GM12875 (cell line): Measurements from ENCODE around the gene HOXC12.

Source experiments
- H3K4me3 ChIP-seq: one replicate; pipeline ENCODE4 v1.5.1; 2011; ENCODE audit warnings: low read depth, low read length, control low read depth
- TF ChIP-seq, protein P1 (sequence below): IDR thresholded peaks from 2 replicates; pipeline ENCODE4 v1.5.1; 2011; ENCODE audit warnings: low read depth, mild to moderate bottlenecking, control low read depth, inconsistent platforms, low read length, moderate library complexity, borderline replicate concordance; ENCODE audit not compliant: insufficient read depth

Gene HOXC12

DNA sequence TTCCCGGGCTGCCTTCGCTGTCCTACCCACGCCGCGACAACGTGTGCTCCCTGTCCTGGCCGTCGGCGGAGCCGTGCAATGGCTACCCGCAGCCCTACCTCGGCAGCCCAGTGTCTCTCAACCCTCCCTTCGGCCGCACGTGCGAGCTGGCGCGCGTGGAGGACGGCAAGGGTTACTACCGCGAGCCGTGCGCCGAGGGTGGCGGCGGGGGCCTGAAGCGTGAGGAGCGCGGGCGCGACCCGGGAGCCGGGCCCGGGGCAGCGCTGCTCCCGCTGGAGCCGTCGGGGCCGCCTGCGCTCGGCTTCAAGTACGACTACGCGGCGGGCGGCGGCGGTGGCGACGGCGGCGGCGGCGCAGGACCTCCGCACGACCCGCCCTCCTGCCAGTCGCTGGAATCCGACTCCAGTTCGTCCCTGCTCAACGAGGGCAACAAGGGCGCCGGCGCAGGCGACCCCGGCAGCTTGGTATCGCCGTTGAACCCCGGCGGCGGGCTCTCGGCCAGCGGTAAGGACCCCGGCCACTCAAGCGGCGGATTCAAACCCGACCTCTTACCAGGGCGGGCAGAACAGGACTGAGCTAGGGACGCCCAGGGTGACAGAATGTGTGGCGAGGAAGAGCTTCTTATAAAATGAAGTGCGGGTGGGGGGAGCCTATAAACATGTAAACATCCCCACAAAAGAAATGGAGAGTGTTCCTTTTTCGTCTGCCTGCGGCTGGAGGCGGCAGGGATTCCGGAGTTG lies 503 bp downstream of the HOXC12 start:
- TF ChIP-seq, protein P1, sequence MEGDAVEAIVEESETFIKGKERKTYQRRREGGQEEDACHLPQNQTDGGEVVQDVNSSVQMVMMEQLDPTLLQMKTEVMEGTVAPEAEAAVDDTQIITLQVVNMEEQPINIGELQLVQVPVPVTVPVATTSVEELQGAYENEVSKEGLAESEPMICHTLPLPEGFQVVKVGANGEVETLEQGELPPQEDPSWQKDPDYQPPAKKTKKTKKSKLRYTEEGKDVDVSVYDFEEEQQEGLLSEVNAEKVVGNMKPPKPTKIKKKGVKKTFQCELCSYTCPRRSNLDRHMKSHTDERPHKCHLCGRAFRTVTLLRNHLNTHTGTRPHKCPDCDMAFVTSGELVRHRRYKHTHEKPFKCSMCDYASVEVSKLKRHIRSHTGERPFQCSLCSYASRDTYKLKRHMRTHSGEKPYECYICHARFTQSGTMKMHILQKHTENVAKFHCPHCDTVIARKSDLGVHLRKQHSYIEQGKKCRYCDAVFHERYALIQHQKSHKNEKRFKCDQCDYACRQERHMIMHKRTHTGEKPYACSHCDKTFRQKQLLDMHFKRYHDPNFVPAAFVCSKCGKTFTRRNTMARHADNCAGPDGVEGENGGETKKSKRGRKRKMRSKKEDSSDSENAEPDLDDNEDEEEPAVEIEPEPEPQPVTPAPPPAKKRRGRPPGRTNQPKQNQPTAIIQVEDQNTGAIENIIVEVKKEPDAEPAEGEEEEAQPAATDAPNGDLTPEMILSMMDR = no peak
- no peak overlapping the region for H3K4me3 ChIP-seq

DNA sequence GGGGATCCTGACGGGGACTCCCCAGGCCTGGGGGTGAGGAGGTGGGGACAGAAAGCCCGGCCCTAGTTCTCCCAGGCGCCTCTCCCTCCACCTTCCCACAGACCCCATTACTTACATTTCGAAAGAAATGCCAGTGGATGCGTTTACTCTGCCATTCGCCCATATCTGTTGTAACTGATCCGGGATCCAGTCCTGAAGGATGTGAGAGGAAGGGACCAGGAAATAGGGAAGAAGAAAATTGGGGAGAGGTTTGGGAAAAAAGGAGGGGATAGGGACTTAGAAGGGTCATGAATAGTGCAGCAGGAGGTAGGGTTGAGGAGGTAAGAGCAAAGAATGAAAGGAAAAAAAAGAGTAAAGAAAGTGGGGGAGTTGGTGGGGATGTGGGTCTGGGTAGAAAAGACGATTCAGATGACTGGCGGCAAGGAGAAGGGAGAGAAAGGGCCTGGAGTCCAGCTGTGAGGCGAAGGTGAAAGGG lies 1.1 kb downstream of the HOXC12 start:
- no peak overlapping the region for H3K4me3 ChIP-seq
- TF ChIP-seq, protein P1 = no peak

DNA sequence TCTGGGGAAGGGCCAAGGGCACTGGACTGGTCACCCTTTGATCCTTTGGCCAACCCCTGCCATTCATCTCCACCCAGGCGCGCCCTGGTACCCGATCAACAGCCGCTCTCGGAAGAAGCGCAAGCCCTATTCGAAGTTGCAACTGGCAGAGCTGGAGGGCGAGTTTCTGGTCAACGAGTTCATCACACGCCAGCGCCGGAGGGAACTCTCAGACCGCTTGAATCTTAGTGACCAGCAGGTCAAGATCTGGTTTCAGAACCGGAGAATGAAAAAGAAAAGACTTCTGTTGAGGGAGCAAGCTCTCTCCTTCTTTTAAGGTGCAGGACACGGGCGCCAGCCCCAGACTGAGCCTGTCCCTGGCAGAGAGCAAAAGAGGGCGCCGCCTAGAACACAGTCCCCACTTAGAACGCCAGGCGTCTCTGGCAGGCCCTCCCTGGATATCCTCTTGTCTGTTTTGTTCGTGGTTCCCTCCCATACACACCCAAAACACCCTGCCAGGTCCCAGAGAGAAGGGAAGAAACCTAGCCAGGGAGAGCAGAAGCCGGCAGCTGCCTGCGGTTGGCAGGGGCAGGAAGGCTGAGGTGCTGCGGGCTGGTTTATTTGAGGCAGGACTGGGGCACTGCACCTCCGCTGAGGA lies 1.7 kb downstream of the HOXC12 start:
- TF ChIP-seq, protein P1 = peak; percentile 14; the same call in 1 of the 2 replicates
- no peak overlapping the region for H3K4me3 ChIP-seq

DNA sequence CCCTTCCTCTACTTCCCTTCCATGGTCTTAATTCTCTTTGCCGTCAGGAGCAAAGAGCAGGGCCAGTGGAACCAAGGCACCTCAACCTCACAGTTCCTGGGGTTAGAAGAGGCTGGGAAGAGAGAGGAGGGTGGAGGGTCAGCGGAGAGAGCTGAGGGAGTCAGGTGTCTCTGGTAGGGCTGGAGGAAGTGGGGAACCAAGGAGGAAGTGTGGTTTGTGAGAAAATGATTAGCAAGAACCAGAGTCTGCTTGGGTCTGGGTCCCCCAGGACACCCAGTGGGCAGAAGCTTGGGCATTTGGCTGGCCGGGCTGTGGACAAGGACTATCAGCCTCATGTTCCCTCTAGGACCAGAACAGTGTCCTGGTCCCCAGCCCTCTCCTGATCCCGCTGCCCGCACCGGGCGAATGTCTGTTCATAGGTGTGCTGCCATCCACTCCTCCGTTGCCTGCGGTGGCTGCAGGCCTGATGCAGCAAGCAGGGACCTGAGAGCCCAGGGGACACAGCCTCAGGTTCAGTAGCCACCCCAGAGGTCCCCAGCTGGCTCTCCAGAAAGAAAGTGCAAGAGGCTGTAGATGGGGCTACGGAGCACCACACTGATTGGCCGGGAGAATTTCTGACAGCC lies 2.3 kb downstream of the HOXC12 start:
- H3K4me3 ChIP-seq = no peak overlapping the region
- TF ChIP-seq, protein P1 = no peak

DNA sequence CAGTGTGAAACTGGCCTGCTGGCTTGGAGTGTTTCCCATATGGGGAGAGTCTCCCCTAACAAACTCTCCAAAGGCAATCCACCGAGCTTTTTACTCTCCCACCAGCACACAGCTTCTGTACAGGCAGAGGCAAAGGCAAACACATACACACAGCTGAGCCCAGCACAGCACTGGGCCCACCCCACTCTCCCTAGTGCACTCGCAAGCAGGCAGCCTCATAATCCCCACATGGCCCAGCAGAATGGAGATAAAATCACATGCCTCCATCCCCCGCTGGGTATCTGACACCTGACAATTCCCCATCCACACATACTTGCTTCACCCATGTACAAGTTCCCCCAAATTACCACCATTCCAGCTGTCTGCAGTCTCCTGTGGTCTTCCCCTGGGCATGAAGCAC lies 3.4 kb downstream of the HOXC12 start:
- TF ChIP-seq, protein P1 = no peak
- H3K4me3 ChIP-seq = no peak overlapping the region

DNA sequence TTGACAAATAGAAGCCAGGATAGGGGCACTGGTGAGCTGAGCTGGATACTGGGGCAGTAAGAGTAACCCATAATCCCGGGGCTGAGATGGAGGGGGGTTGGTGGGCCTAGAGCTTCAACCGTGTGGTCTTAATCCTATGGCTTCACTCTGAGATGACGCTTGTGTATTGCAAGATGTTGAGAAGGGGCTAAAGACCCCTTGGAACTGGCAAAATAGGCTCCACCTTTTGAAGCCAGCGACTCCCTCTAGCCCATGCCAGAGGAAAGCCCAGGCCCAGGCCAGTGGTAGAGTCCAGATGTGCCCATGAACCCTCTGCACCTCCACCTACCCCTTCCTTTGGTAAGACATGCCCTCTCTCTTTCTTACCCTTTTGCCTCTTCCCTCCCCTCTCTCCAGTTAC lies 4.6 kb downstream of the HOXC12 start:
- TF ChIP-seq, protein P1 = no peak
- H3K4me3 ChIP-seq = no peak overlapping the region
